IgD-negative memory B cell (primary cell): ENCODE results near the gene SEC63. TPM values are rescaled to one million over a fixed set of nuclear protein-coding genes. Genes with fewer than 3 reads are reported as not detected.

Source experiments
- H3K27ac Mint-ChIP-seq, 3 donors: one replicate each; pipeline ENCODE4 v1.8.0; 2020 to 2022; ENCODE audit warnings: mild to moderate bottlenecking in 3 of 3, mixed read lengths in 3 of 3, moderate library complexity in 1 of 3
- H3K27me3 Mint-ChIP-seq: one replicate; pipeline ENCODE4 v1.8.0; 2021; ENCODE audit warnings: mixed read lengths
- H3K36me3 Mint-ChIP-seq: one replicate; pipeline ENCODE4 v1.8.0; 2020; ENCODE audit warnings: mild to moderate bottlenecking, mixed read lengths
- H3K4me1 Mint-ChIP-seq, 3 donors: one replicate each; pipeline ENCODE4 v1.8.0; 2020 to 2022; ENCODE audit warnings: mixed read lengths in 3 of 3, mild to moderate bottlenecking in 1 of 3
- H3K4me3 Mint-ChIP-seq, 4 donors: one replicate each; pipeline ENCODE4 v1.8.0; 2020 to 2022; ENCODE audit warnings: mild to moderate bottlenecking in 4 of 4, mixed read lengths in 4 of 4, moderate library complexity in 3 of 4
- H3K9me3 Mint-ChIP-seq, 3 donors: one replicate each; pipeline ENCODE4 v1.8.0; 2020 to 2021; ENCODE audit warnings: mixed read lengths in 3 of 3, mild to moderate bottlenecking in 1 of 3
- polyA plus RNA-seq: library from polyadenylated mRNA; unstranded; fragments of 300-500 nt; fragmentation: Illumina TruSeq; gene quantifications from one replicate; pipeline ENCODE4 v1.2.3, GENCODE V29; 2021

SEC63 gene
- polyA plus RNA-seq, 1 donor from 2014 or later = 41.3 TPM

DNA sequence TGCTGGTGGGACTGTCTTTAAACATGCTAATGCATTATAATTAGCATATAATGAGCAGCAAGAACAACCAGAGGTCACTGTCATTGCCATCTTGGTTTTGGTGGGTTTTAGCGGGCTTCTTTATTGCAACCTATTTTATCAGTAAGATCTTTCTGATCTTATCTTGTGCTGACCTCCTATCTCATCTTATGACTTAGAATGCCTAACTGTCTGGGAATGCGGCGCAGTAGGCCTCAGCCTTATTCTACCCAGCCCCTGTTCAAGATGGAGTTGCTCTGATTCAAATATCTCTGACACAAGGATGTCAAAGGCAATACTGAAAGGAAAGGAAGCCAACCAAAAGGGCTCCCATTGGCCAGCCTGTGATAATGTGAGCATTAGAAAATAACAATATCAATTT lies 29.8 kb upstream of the SEC63 start:
- Mint-ChIP-seq H3K4me3 (no peak overlapping the region), H3K27ac (no peak overlapping the region), H3K4me1 (peaks cover 0 to 7% (median 5%) of the 10 kb centered on the region in 3 donors), H3K36me3 (peaks cover 1% of the 10 kb centered on the region), H3K27me3 (no peaks in the 10 kb centered on the region), H3K9me3 (no peaks in the 10 kb centered on the region)

DNA sequence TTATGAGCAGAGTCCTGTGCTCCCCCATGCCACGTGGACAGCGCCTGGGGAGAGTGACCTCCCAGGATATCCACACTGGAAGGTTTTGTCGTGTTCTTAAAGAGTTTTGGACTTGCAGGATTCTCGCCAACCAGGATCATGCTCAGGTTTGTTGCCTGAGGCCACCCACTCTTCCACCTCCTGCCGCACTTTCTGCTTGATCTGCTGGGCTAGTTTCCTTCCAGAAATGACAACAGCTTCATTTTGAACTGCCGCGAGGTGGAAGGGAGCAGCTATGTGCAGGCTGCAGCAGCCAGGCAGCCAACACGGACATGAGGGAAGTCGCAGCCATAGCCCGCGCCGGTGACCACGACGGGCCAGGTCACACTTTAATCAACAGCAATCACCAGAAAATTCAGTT lies 27.7 kb upstream of the SEC63 start:
- Mint-ChIP-seq H3K27ac (no peak overlapping the region), H3K9me3 (no peaks in the 10 kb centered on the region), H3K4me3 (no peak overlapping the region), H3K4me1 (no peaks in the 10 kb centered on the region), H3K36me3 (peaks cover 2% of the 10 kb centered on the region), H3K27me3 (peaks cover 2% of the 10 kb centered on the region)

DNA sequence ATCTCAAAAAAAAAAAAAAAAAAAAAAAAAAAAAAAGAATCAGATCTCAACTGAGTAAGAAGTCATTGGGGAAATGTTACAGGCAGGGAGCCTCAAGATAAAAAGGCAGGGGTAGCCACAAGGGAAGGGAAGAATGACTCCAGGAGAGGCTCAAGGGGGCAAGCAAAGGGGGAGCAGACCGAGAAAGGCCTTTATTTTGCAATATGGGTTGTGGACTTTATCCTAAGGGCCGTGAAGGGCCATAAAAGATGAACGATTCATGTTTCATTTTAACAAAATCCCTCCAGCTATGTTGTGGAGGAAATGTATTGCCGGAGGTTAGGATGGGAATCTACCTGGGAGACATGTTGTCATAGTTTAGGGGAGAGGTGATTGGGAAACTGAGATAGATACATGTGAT lies 25.8 kb upstream of the SEC63 start:
- H3K9me3 Mint-ChIP-seq = no peaks in the 10 kb centered on the region
- peaks cover 2% of the 10 kb centered on the region for H3K36me3 Mint-ChIP-seq
- H3K4me1 Mint-ChIP-seq = no peaks in the 10 kb centered on the region
- no peak overlapping the region for H3K4me3 Mint-ChIP-seq
- peaks cover 2% of the 10 kb centered on the region for H3K27me3 Mint-ChIP-seq
- no peak overlapping the region for H3K27ac Mint-ChIP-seq

DNA sequence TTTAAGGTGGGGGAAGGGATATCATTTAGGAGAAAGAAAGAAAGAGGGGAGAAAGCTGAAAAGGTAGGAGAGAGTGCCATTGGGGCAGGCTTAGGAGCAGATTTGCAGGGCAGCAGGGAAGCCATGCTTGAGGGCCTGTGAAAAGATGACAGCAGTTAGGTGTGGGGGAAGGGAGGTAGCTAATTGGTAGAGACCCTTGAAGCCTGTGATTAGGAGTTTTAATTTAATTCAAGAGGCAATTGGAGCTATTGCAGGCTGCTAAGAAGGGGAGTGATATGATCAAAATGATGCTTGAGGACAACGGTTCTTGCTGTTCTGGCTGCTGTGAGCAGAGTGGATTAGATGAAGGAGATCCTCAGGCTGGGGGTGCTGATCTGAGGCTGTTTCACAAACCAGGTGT lies 24.5 kb upstream of the SEC63 start:
- H3K9me3 Mint-ChIP-seq = no peaks in the 10 kb centered on the region
- H3K27ac Mint-ChIP-seq = no peak overlapping the region
- H3K36me3 Mint-ChIP-seq = peaks cover 2% of the 10 kb centered on the region
- H3K4me3 Mint-ChIP-seq = no peak overlapping the region
- H3K27me3 Mint-ChIP-seq = peaks cover 2% of the 10 kb centered on the region
- no peaks in the 10 kb centered on the region for H3K4me1 Mint-ChIP-seq

DNA sequence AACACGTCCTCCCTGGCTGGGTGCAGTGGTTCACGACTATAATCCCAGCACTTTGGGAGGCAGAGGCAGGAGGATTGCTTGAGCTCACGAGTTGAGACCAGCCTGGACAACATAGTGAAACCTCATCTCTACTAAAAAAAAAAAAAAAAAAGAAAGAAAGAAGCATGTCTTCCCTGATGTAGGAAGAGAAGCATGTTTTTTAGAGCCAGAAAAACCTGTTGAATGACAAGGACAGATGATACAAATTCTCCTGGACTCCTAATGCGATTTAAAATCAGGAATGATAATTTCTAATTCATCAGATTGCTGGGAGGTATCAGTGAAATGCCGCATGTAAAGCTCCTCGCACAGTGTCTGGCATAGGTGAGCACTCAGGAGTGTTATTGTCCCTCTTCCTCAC lies 23.7 kb upstream of the SEC63 start:
- Mint-ChIP-seq H3K36me3 (peaks cover 2% of the 10 kb centered on the region), H3K4me3 (no peak overlapping the region), H3K9me3 (no peaks in the 10 kb centered on the region), H3K27ac (no peak overlapping the region), H3K27me3 (peaks cover 2% of the 10 kb centered on the region), H3K4me1 (no peaks in the 10 kb centered on the region)

DNA sequence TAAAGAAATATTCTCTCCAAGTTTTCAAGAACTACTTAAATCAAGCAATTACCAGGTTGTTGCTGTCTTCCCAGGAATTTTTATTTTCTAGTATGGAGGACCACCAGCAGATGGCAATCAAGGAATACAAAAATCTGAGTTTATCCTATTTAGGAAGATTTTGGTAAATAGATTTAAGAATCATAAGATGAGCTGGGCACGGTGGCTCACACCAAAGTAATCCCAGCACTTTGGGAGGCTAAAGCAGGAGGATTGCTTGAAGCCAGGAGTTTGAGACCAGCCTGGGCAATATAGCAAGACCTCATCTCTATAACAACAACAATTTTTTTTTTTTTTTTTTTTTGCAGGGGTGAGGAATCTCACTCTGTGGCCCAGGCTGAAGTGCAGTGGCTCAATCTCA lies 19.3 kb upstream of the SEC63 start:
- Mint-ChIP-seq H3K4me1 (no peaks in the 10 kb centered on the region), H3K27me3 (no peaks in the 10 kb centered on the region), H3K4me3 (no peak overlapping the region), H3K9me3 (no peaks in the 10 kb centered on the region), H3K36me3 (peaks cover under 1% of the 10 kb centered on the region), H3K27ac (no peak overlapping the region)

DNA sequence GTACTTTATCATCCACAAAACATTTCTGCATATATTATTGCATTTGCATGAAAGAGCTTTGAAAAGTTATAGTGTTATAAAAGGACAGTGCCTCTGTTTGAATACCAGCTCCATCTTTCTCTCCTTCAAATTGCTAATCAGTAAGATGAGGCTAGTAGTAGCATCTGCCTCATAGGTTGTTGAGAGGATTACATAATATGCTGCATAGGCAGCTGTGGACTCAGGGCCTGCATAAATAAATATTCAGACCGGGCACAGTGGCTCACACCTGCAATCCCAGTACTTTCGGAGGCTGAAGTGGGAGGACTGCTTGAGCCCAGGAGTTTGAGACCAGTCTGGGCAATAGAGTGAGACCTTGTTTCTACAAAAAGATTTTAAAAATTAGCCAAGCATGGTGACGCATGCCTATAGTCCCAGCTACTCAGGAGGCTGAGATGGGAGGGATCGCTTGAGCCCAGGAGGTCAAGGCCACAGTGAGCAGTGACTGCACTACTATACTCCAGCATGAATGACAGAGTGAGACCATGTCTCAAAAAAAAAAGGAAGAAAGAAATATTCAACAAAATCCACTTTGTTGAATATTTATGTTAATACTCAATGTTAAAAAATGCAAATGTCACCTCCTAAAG lies 18.3 kb upstream of the SEC63 start:
- Mint-ChIP-seq H3K27me3 (no peaks in the 10 kb centered on the region), H3K9me3 (no peaks in the 10 kb centered on the region), H3K36me3 (no peaks in the 10 kb centered on the region), H3K27ac (no peak overlapping the region), H3K4me1 (no peaks in the 10 kb centered on the region), H3K4me3 (no peak overlapping the region)

DNA sequence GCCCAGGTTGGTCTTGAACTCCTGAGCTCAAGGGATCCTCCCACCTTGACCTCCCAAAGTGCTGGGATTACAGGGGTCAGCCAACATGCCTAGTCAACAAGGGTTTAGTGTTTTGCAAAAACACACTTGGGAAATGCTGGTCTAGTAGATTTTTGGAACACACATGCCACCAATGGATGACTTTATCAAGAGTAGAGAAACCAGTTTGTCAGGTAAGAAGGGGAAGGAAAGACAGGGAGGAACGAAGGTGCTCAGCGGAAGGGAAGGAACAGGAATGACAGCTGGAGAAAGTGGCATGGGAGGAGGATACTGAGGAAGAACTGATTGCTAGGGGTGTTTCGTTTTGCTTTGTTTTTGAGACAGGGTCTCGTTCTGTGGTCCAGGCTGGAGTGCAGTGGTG lies 15.6 kb upstream of the SEC63 start:
- Mint-ChIP-seq H3K27ac (no peak overlapping the region), H3K4me3 (no peak overlapping the region), H3K4me1 (no peaks in the 10 kb centered on the region), H3K9me3 (no peaks in the 10 kb centered on the region), H3K36me3 (no peaks in the 10 kb centered on the region), H3K27me3 (no peaks in the 10 kb centered on the region)

DNA sequence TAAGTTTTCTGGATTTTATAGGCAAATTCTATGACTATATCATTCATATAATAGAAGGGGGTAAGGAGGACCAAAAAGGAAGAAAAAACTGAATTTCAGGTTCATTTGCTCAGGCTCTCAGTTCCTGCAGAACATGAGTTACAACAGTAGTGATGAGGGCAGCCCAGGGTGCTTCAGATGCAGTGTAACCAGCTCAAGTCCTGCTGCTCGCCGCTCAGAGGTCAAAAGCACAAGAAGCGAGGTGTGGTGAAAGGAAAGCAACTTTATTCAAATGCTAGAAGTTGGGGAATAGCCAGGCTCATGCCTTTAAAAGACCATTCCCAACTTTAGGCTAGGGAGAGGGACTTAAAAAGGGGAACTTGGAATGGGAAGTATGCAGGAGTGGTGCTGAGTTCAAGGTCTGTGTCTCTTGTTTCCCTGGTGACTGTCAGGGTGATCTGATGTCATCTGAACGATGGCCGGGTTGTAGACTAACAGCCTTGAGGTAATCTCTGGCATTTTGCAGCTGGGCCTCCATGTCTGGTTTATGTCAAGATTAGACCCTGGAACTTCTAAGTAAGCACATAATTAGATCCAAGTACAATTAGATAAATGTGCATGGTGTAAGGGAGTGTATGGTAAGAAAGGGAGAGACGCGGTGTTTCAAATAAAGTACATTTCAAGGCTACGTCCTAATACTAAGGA lies 14.5 kb upstream of the SEC63 start:
- no peaks in the 10 kb centered on the region for H3K9me3 Mint-ChIP-seq
- H3K27ac Mint-ChIP-seq = no peak overlapping the region
- H3K4me1 Mint-ChIP-seq = no peaks in the 10 kb centered on the region
- no peaks in the 10 kb centered on the region for H3K36me3 Mint-ChIP-seq
- no peak overlapping the region for H3K4me3 Mint-ChIP-seq
- H3K27me3 Mint-ChIP-seq = no peaks in the 10 kb centered on the region

DNA sequence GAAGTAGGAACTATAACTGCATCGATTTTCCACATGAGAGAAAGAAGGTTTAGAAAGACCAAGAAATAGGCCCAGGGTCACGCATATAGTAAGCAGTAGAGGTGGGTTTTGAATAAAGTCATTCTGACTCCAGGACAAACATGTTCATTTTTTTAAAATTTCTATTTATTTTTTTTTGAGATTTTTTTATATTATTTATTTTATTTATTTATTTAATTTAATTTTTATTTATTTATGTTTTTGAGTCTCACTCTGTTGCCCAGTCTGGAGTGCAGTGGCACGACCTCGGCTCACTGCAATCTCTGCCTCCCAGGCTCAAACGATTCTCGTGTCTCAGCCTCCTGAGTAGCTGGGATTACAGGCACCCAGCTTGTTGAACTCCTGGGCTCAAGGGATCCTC lies 13.2 kb upstream of the SEC63 start:
- Mint-ChIP-seq H3K27ac (no peak overlapping the region), H3K4me1 (no peaks in the 10 kb centered on the region), H3K27me3 (no peaks in the 10 kb centered on the region), H3K9me3 (no peaks in the 10 kb centered on the region), H3K36me3 (no peaks in the 10 kb centered on the region), H3K4me3 (no peak overlapping the region)

DNA sequence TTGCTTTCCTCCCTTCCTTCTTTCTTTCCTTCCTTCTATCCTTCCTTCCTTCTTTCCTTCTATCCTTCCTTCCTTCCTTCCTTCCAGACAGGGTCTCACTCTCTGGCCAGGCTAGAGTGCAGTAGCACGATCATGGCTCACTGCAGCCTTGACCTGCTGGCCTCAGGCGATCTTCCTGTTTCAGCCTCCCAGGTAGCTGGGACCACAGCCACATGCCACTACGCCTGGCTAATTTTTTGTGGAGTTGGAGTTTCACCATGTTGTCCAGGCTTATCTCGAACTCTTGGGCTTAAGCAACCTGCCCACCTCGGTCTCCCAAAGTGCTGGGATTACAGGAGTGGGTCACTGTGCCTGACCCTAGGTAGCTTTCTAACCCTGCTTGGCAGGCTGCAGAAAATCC lies 12.2 kb upstream of the SEC63 start:
- Mint-ChIP-seq H3K36me3 (no peaks in the 10 kb centered on the region), H3K27me3 (no peaks in the 10 kb centered on the region), H3K9me3 (no peaks in the 10 kb centered on the region), H3K27ac (no peak overlapping the region), H3K4me1 (no peaks in the 10 kb centered on the region), H3K4me3 (peak overlapping the region in 1 of 4 donors; percentile 35)

DNA sequence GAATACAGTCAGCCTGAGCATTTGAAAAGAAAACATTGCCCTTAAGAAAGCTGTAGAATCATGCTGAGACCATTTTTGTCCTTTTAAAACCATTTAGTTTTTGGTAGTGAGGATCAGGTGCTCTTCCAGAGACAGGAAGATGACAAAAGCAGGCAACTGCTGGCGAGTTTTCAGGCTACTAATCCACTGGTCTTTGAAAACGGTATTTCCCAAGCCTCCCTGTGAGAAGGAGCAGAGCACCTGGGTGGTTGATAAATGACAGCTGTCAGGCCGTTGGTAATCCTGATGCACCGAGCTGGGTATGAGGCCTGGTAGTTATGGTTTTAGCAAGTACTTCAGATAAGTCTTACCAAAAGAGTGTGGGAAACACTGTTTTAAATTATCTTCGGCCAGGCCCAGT lies 10.1 kb upstream of the SEC63 start:
- H3K27me3 Mint-ChIP-seq = no peaks in the 10 kb centered on the region

DNA sequence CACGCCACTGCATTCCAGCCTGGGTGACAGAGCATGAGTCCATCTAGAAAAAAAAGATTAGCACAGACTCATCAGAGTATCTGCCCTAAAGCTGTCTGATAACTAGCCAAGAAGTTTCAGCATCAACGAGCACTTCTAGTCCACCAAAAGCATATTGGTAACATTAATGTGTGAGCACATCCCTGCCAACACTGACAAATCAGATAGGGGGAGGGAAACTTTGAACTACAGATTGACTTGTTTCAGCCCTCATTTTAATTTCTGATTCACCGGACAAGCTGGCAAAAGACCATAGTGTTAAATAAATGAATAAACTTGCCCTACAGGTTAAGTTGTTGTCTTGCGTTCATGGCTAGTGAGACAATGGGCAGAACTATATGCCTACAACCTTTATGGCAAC lies 7.7 kb upstream of the SEC63 start:
- no peak overlapping the region for H3K4me3 Mint-ChIP-seq

More for the DNA sequence above, 10.1 kb upstream of the SEC63 start:
- Mint-ChIP-seq H3K9me3 (peaks cover 0 to 4% (median 2%) of the 10 kb centered on the region in 3 donors), H3K36me3 (no peaks in the 10 kb centered on the region), H3K27ac (no peak overlapping the region), H3K4me3 (no peak overlapping the region), H3K4me1 (no peaks in the 10 kb centered on the region)

DNA sequence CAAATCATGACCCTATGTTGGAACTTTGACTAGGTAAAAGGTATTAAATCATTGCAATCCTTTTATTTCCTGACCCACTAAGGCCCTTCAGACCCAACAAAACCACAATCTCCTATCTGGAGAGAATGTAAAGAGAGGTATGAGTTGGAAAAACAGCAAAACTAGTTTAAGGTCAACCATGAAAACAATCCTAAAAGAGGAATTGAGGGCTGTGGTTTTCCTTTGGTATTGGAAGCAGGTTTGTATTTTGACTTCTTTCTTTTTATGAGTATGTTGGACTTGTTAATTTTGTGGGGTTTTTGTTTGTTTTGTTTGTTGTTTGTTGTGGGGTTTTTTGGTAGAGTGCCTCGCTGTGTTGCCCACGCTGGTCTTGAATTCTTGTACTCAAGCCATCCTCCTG lies 4.7 kb upstream of the SEC63 start:
- Mint-ChIP-seq H3K9me3 (peaks cover 0 to 4% (median 2%) of the 10 kb centered on the region in 3 donors), H3K27ac (no peak overlapping the region), H3K4me3 (peak overlapping the region in 1 of 4 donors; percentile 48), H3K4me1 (peaks cover 0 to 2% (median 1%) of the 10 kb centered on the region in 3 donors), H3K36me3 (no peaks in the 10 kb centered on the region), H3K27me3 (no peaks in the 10 kb centered on the region)

More for the DNA sequence above, 7.7 kb upstream of the SEC63 start:
- H3K9me3 Mint-ChIP-seq = peaks cover 0 to 4% (median 2%) of the 10 kb centered on the region in 3 donors
- peak overlapping the region in 1 of 3 donors; percentile 21 for H3K27ac Mint-ChIP-seq
- H3K4me1 Mint-ChIP-seq = no peaks in the 10 kb centered on the region
- H3K36me3 Mint-ChIP-seq = no peaks in the 10 kb centered on the region
- H3K27me3 Mint-ChIP-seq = no peaks in the 10 kb centered on the region

DNA sequence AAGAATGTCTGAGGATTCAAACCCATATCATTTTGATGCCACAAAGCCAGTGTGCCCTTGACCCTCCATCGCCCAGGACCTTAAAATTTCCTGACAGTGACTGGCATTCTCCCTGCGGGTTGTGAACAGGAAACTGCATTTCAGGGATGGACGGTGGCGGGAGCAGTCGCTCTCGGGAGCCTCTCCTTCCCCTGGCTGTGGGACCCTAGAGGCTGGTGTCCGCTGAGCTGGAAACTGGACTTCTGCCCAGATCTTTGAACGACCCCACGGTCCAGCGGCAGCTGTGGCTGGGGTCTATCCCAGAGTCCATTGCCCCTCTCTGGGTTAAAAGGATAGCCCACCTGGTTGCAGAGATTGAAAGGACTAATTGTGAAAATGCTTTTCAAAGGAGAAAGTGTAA lies 1.4 kb upstream of the SEC63 start:
- Mint-ChIP-seq H3K27me3 (no peaks in the 10 kb centered on the region), H3K27ac (no peak overlapping the region), H3K4me3 (peak overlapping the region in 3 of 4 donors; percentile 78 to 97 (median 97)), H3K36me3 (no peaks in the 10 kb centered on the region), H3K4me1 (peaks cover 14 to 23% (median 18%) of the 10 kb centered on the region in 3 donors), H3K9me3 (peaks cover 0 to 4% (median 2%) of the 10 kb centered on the region in 3 donors)
